Spleen (tissue), 7 donors: ENCODE results near the gene IGFALS.

Experiments used
- CTCF ChIP-seq, 11 experiments: fragments of 200-600 bp in 7 of 11; fragments of 450-650 bp in 4 of 11; sonication (generic) in 4 of 11; IDR thresholded peaks in 8 of 11; conservative IDR thresholded peaks in 3 of 11; 1 replicate in 7 of 11; 2 replicates in 4 of 11; pipeline versions ENCODE4 v1.4.0 to v1.8.0; 2016 to 2021; ENCODE audit warnings: antibody characterized with exemption in 11 of 11, inconsistent platforms in 4 of 11, mild to moderate bottlenecking in 1 of 11
- POLR2A ChIP-seq, 3 donors: fragments of 450-650 bp; IDR thresholded peaks; one replicate each; pipeline ENCODE4 v1.5.1; 2017; ENCODE audit warnings: antibody characterized with exemption in 3 of 3, mild to moderate bottlenecking in 1 of 3
- POLR2AphosphoS5 ChIP-seq, 3 donors: sonication (generic); formaldehyde crosslinking; IDR thresholded peaks; one replicate each; pipeline ENCODE4 v1.5.1; 2017; ENCODE audit warnings: antibody characterized with exemption in 3 of 3
- donor health status: DM: no; HTN: no; CAD: no; lungs with moderate emphysema.
- donor health status: DM: no; HTN: no; CAD: no.
- donor health status: DM: no; HTN: no; CAD: no.

- TF ChIP-seq CTCF (IDR thresholded peaks at IDR 0.05 in 8 of 11, conservative IDR thresholded peaks at IDR 0.05 in 3 of 11) (no peak), POLR2AphosphoS5 (IDR thresholded peaks at IDR 0.05) (no peak), POLR2A (IDR thresholded peaks at IDR 0.05) (no peak)
Measured at GRCh38 chr16:1834096-1834495, 40.6 kb upstream of the IGFALS start.
